ENCODE data around the gene RALGPS1.
A peak's percentile ranks its signal among the peaks of the same experiment; 100 is the strongest.

Gene RALGPS1

GRCh38 chr9:126956917-126957686 is 42.5 kb downstream of the RALGPS1 start:
- DNase-seq (ENCODE audit: low read depth), result no peak

GRCh38 chr9:126957687-126958053 is 43.1 kb downstream of the RALGPS1 start:
- DNase-seq (ENCODE audit: low read depth), result no peak

GRCh38 chr9:126959336-126959735 is 44.8 kb downstream of the RALGPS1 start:
- no peak for DNase-seq (ENCODE audit: low read depth)

- no peak for DNase-seq (ENCODE audit: low read depth)
Observed at GRCh38 chr9:126959917-126960316, 45.3 kb downstream of the RALGPS1 start.

GRCh38 chr9:126962336-126962735 is 47.8 kb downstream of the RALGPS1 start:
- DNase-seq (ENCODE audit: low read depth), result no peak

GRCh38 chr9:126965077-126965476 is 50.5 kb downstream of the RALGPS1 start:
- DNase-seq (ENCODE audit: low read depth), result no peak

- DNase-seq (ENCODE audit: low read depth), result no peak
Observed at GRCh38 chr9:126965541-126966428, 51.2 kb downstream of the RALGPS1 start.

- DNase-seq (ENCODE audit: low read depth), result no peak
Observed at GRCh38 chr9:126971261-126971660, 56.7 kb downstream of the RALGPS1 start.

- DNase-seq (ENCODE audit: low read depth), result no peak
Observed at GRCh38 chr9:126973651-126974529, 59.3 kb downstream of the RALGPS1 start.

- DNase-seq (ENCODE audit: low read depth), result no peak
Observed at GRCh38 chr9:126974594-126974993, 60.0 kb downstream of the RALGPS1 start.

GRCh38 chr9:126975327-126976220 is 61.0 kb downstream of the RALGPS1 start:
- DNase-seq (ENCODE audit: low read depth), result no peak

- no peak for DNase-seq (ENCODE audit: low read depth)
Observed at GRCh38 chr9:126979461-126979860, 64.9 kb downstream of the RALGPS1 start.

GRCh38 chr9:126980231-126980630 is 65.6 kb downstream of the RALGPS1 start:
- DNase-seq (ENCODE audit: low read depth), result no peak

- DNase-seq (ENCODE audit: low read depth), result no peak
Observed at GRCh38 chr9:126981218-126981617, 66.6 kb downstream of the RALGPS1 start.

- DNase-seq (ENCODE audit: low read depth), result no peak
Observed at GRCh38 chr9:126982215-126983002, 67.8 kb downstream of the RALGPS1 start.

GRCh38 chr9:126983767-126984166 is 69.2 kb downstream of the RALGPS1 start:
- DNase-seq (ENCODE audit: low read depth), result no peak

- no peak for DNase-seq (ENCODE audit: low read depth)
Observed at GRCh38 chr9:126984969-126985368, 70.4 kb downstream of the RALGPS1 start.

GRCh38 chr9:126985870-126986498 is 71.4 kb downstream of the RALGPS1 start:
- peak; percentile 65 for DNase-seq (ENCODE audit: low read depth)

GRCh38 chr9:126986506-126986951 is 71.9 kb downstream of the RALGPS1 start:
- DNase-seq (ENCODE audit: low read depth), result peak; percentile 10

- DNase-seq (ENCODE audit: low read depth), result no peak
Observed at GRCh38 chr9:126988857-126989256, 74.3 kb downstream of the RALGPS1 start.

All from stimulated activated CD8-positive, alpha-beta memory T cell treated with anti-CD3 and anti-CD28 coated beads, Interleukin-12 subunit alpha, Interleukin-12 subunit beta, amount 100 ng/mL, for 4 hours (primary cell).